K562 (cell line): ENCODE data around the gene XPR1. TPM values are rescaled to one million over a fixed set of nuclear protein-coding genes. Genes with fewer than 3 reads are reported as not detected.

ENCODE experiments used
- ATAC-seq: fragments of 200-7000 bp; cut with Tn5 transposase; 3 replicates; pipeline ENCODE4 v1.9.1; 2020; ENCODE audit warnings: moderate library complexity
- BruUV-seq: library from RNA; stranded (reverse); fragments of 400-500 nt; replicated peaks from 2 replicates; lab custom pipeline; 2021; lab: Mats Ljungman, UMichigan
- CTCF ChIA-PET: fragments of 300-600 bp; formaldehyde crosslinking; extraction: SDS; loops from one replicate; lab custom pipeline; 2021; ENCODE audit warnings: low intra/inter-chr PET ratio; lab: Yijun Ruan, JAX
- POLR2A ChIA-PET: fragments of 300-600, 350-650 bp; sonication (Branson Sonifier 250); formaldehyde crosslinking; extraction: SDS; loops from one replicate; lab custom pipeline; 2021; ENCODE audit warnings: antibody characterized with exemption, inconsistent platforms; lab: Yijun Ruan, JAX
- DNase-seq, 4 experiments: peaks; one replicate each; pipeline versions ENCODE4 v3.0.0 to v3.0.0-alpha.2; 2011 to 2018; ENCODE audit warnings: low spot score in 3 of 4, mixed read lengths in 3 of 4; ENCODE audit errors: extremely low read depth in 1 of 4
- FAIRE-seq: peaks from 2 replicates; lab custom pipeline; 2011; peaks lifted over from hg19 to GRCh38; lab: Jason Lieb, UNC
- H2AFZ ChIP-seq: 2 replicates; pipeline ENCODE4 v1.6.0; 2011; ENCODE audit warnings: low read depth, low read length, control low read depth, inconsistent platforms
- H3K27ac ChIP-seq: fragments of 200-600 bp; 3 replicates; pipeline ENCODE4 v1.8.0; 2011; ENCODE audit warnings: low read depth, mild to moderate bottlenecking, control low read depth, inconsistent platforms, low read length, moderate library complexity, mixed read lengths; ENCODE audit errors: extremely low read depth
- H3K27me3 ChIP-seq, 2 experiments: fragments of 300-600 bp in 1 of 2; 2 replicates in 1 of 2; 3 replicates in 1 of 2; pipeline versions ENCODE4 v1.6.0 to v1.8.0; 2011; ENCODE audit warnings: inconsistent platforms in 2 of 2, low read length in 2 of 2, mild to moderate bottlenecking in 1 of 2, mixed read lengths in 1 of 2, moderate library complexity in 1 of 2; ENCODE audit not compliant: control insufficient read depth in 2 of 2, insufficient read depth in 2 of 2
- H3K36me3 ChIP-seq: fragments of 300-600 bp; 3 replicates; pipeline ENCODE4 v1.8.0; 2011; ENCODE audit warnings: mild to moderate bottlenecking, low read length, inconsistent platforms; ENCODE audit not compliant: control insufficient read depth, insufficient read depth
- H3K4me1 ChIP-seq, 2 experiments: fragments of 200-600 bp in 1 of 2; replicated peaks in 1 of 2; 2 replicates in 1 of 2; 3 replicates in 1 of 2; pipeline versions ENCODE4 v1.5.1 to v1.8.0; 2011; ENCODE audit warnings: inconsistent platforms in 2 of 2, low read length in 2 of 2, mild to moderate bottlenecking in 1 of 2, mixed read lengths in 1 of 2, moderate library complexity in 1 of 2; ENCODE audit not compliant: control insufficient read depth in 2 of 2, insufficient read depth in 2 of 2
- H3K4me2 ChIP-seq: 2 replicates; pipeline ENCODE4 v1.6.1; 2011; ENCODE audit warnings: low read length, control low read depth, inconsistent platforms, mixed read lengths; ENCODE audit not compliant: insufficient read depth
- H3K4me3 ChIP-seq: fragments of 200-600 bp; sonication (generic), shearing (Covaris generic); 2 replicates; pipeline ENCODE4 v1.5.1; 2016; ENCODE audit warnings: control low read depth, inconsistent platforms
- H3K79me2 ChIP-seq: fragments of 200-600 bp; 3 replicates; pipeline ENCODE4 v1.8.0; 2011; ENCODE audit warnings: low read length, inconsistent platforms; ENCODE audit not compliant: control insufficient read depth, insufficient read depth
- H3K9ac ChIP-seq, 2 experiments: 2 replicates each; pipeline versions ENCODE4 v1.6.0 to v1.6.1; 2011; ENCODE audit warnings: low read depth in 2 of 2, low read length in 2 of 2, control low read depth in 1 of 2, inconsistent platforms in 1 of 2, mild to moderate bottlenecking in 1 of 2, mixed read lengths in 1 of 2; ENCODE audit not compliant: insufficient read depth in 1 of 2
- H3K9me1 ChIP-seq: one replicate; pipeline ENCODE4 v1.6.0; 2011; ENCODE audit warnings: inconsistent platforms, mild to moderate bottlenecking, low read length, moderate library complexity; ENCODE audit not compliant: control insufficient read depth, insufficient read depth
- H3K9me3 ChIP-seq: replicated peaks from 2 replicates; pipeline ENCODE4 v1.5.1; 2011; ENCODE audit warnings: low read depth, low read length, inconsistent platforms; ENCODE audit not compliant: control insufficient read depth, insufficient read depth
- H4K20me1 ChIP-seq: replicated peaks from 2 replicates; pipeline ENCODE4 v1.6.1; 2011; ENCODE audit warnings: low read length, inconsistent platforms, mixed read lengths; ENCODE audit not compliant: control insufficient read depth, insufficient read depth
- CEBPB ChIP-seq: fragments of 450-650 bp; IDR thresholded peaks from 2 replicates; pipeline ENCODE4 v1.6.1; 2016; ENCODE audit warnings: missing genetic modification characterization, missing compliant biosample characterization
- HIVEP1 ChIP-seq: fragments of 250-450 bp; sonication (Bioruptor Pico); IDR thresholded peaks from 2 replicates; pipeline ENCODE4 v1.4.0; 2020; ENCODE audit warnings: mild to moderate bottlenecking
- HNRNPUL1 ChIP-seq: fragments of 200-400 bp; formaldehyde crosslinking; IDR thresholded peaks from 2 replicates; pipeline ENCODE4 v1.6.1; 2017; ENCODE audit warnings: low read length
- JUNB ChIP-seq: fragments of 450-650 bp; formaldehyde crosslinking; conservative IDR thresholded peaks from 2 replicates; pipeline ENCODE4 v1.4.0; 2020; ENCODE audit warnings: mild to moderate bottlenecking
- MTA1 ChIP-seq: fragments of 450-650 bp; IDR thresholded peaks from 2 replicates; pipeline ENCODE4 v1.6.1; 2017; ENCODE audit warnings: borderline replicate concordance
- MYBL2 ChIP-seq, 2 experiments: fragments of 450-650 bp in 1 of 2; sonication (generic) in 1 of 2; formaldehyde crosslinking in 1 of 2; IDR thresholded peaks; 2 replicates each; pipeline versions ENCODE4 v1.6.1 to v1.8.1; 2017 to 2022; ENCODE audit warnings: borderline replicate concordance in 1 of 2, inconsistent platforms in 1 of 2, low read depth in 1 of 2, mild to moderate bottlenecking in 1 of 2, missing genetic modification reagents in 1 of 2, moderate library complexity in 1 of 2
- NCOR1 ChIP-seq: fragments of 450-650 bp; IDR thresholded peaks from 2 replicates; pipeline ENCODE4 v1.6.1; 2016; ENCODE audit warnings: mild to moderate bottlenecking, moderate library complexity
- RBM39 ChIP-seq: fragments of 200-400 bp; formaldehyde crosslinking; optimal IDR thresholded peaks from 2 replicates; pipeline ENCODE3; 2018; ENCODE audit warnings: low read depth, low read length
- SMAD1 ChIP-seq: fragments of 150-350 bp; IDR thresholded peaks from 2 replicates; pipeline ENCODE4 v1.6.1; 2014; ENCODE audit warnings: low read length, low read depth; ENCODE audit not compliant: partially characterized antibody
- TCF7L2 ChIP-seq: fragments of 150-350 bp; IDR thresholded peaks from 2 replicates; pipeline ENCODE4 v1.6.1; 2016; ENCODE audit warnings: low read depth, mild to moderate bottlenecking, low read length, moderate library complexity
- ZEB2 ChIP-seq: fragments of 450-650 bp; IDR thresholded peaks from 2 replicates; pipeline ENCODE4 v1.6.1; 2016
- ZNF3 ChIP-seq: fragments of 250-450 bp; sonication (Bioruptor Pico); IDR thresholded peaks from 2 replicates; pipeline ENCODE4 v1.5.0; 2021; ENCODE audit warnings: mild to moderate bottlenecking, moderate library complexity
- ZNF561 ChIP-seq: fragments of 450-650 bp; formaldehyde crosslinking; conservative IDR thresholded peaks from 2 replicates; pipeline ENCODE4 v1.4.0; 2020; ENCODE audit warnings: mild to moderate bottlenecking, moderate library complexity
- WGBS: fragments of 100-300 bp; shearing (Covaris generic); methylation state at CpG from one replicate; pipeline ENCODE4 v1.1.6; 2016; ENCODE audit warnings: low coverage, mixed read lengths; ENCODE audit not compliant: insufficient coverage; ENCODE audit errors: missing lambda C conversion rate; 5-methylcytosine and 5-hydroxymethylcytosine counted together
- in situ Hi-C: fragments of 300-500 bp; cut with MboI; formaldehyde crosslinking; loops from 4 replicates; pipeline ENCODE4 v1.15.0; 2018; ENCODE audit warnings: inconsistent platforms, mixed read lengths
- intact Hi-C: fragments of 100-400 bp; cut with micrococcal nuclease; formaldehyde crosslinking; loops from 2 replicates; pipeline ENCODE4 v1.14.2; 2022
- polyA plus RNA-seq, 8 experiments: library from polyadenylated mRNA; depleted of rRNA in 4 of 8; stranded (reverse) in 5 of 8; unstranded in 3 of 8; fragments of >200 nt; fragmentation: Nextera tagmentation in 2 of 8; fragmentation: Illumina TruSeq in 1 of 8; extraction: Ambion mirVana in 2 of 8; extraction: Trizol in 1 of 8; gene quantifications; 2 replicates each; pipeline versions ENCODE4 v1.2.1 to v1.2.3, GENCODE V29; 2011 to 2014; ENCODE audit warnings: inconsistent platforms in 1 of 8, missing spikeins in 1 of 8
- total RNA-seq, 7 experiments: library from RNA; depleted of rRNA in 6 of 7; stranded (reverse); fragments of >200 nt in 6 of 7; fragmentation: Illumina TruSeq in 2 of 7; extraction: Trizol in 2 of 7; gene quantifications; 2 replicates each; pipeline versions ENCODE4 v1.2.1 to v1.2.3, GENCODE V29; 2011 to 2021; ENCODE audit warnings: low replicate concordance in 1 of 7
- TF ChIP-seq, protein P1 (sequence below): fragments of 450-650 bp; formaldehyde crosslinking; conservative IDR thresholded peaks from 2 replicates; pipeline ENCODE4 v1.4.0; 2022; ENCODE audit warnings: mild to moderate bottlenecking, missing genetic modification characterization
- TF ChIP-seq, protein P2 (sequence below): sonication (generic); formaldehyde crosslinking; IDR thresholded peaks from 2 replicates; pipeline ENCODE4 v1.8.1; 2023; ENCODE audit warnings: mild to moderate bottlenecking, missing genetic modification reagents

The XPR1 gene
- total and polyA plus RNA-seq, 9 of the 15 experiments (the other 6 are each of a cell fraction or from before 2014, with no cell fraction given), result 3.0 to 66.2 (median 38.6) TPM

DNA sequence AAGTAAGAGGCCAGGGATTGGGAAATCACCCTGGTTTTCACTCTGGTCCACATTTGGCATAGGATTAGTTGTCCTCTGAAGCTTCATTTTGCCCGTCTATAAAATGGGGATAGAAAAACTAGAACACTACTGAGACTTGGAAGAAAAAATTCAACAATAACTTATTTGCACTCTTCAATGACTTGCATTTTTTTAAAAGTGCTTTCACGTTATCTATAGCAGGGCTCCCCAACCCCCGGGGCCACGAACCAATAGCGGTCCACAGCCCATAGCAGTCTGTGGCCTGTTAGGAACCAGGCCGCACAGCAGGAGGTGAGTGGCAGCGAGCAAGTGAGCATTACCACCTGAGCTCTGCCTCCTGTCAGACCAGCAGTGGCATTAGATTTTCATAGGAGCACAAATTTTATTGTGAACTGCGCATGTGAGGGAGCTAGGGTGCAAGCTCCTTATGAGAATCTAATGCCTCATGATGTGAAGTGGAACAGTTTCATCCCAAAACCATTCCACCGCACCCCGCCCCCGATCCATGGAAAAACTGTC lies 283.7 kb downstream of the XPR1 start (continued):
- TF ChIP-seq RBM39 (no peak), SMAD1 (no peak), ZNF3 (CRISPR knock-in tag) (no peak), MTA1 (no peak), ZEB2 (no peak), MYBL2 (IDR thresholded peaks at IDR 0.05; ENCODE audit: low read depth) (0 out of 2 replicates have a peak, but pooled peaks have one; percentile 38), MYBL2 (CRISPR knock-in tag; IDR thresholded peaks at IDR 0.05; ENCODE audit: borderline replicate concordance) (no peak), NCOR1 (no peak)

DNA sequence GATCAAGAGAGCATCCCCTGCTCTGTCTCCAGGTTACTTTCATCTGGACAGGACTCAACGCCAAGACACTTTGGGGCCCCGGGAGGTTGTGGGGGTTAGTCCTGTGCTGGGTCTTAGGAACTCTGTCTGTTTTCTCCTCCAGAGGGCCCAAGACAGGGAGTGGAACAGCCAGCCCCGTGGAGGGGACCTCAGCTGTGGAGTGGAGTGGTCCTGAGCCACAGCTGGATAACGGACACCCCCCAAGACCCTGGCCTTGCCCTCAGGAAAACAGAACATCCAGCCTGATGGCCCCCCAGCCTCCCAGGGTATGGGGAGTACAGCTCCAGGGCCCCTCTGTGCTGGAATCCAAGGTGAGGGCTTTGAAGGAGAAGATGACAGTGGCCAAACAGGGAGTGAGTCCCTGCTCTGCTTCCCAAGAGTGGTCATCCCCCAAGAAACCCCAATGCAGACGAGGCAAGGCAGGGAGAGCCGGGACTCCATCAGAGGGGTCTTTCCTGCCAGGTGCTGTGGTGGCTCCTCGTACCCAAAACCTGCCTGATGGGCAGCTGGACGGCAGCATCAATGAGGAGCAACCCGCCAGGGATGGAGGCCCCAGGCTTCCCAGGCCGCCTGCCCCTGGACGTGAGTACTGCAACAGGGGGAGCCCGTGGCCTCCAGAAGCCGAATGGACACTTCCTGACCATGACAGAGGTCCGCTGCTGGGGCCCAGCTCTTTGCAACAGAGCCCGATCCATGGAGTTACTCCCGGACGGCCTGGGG lies 284.4 kb downstream of the XPR1 start:
- Histone ChIP-seq H3K4me2 (no peak overlapping the region), H2AFZ (peak overlapping the region; percentile 63; the same call in 1 of the 2 replicates), H3K4me1 (peaks cover 13 to 25% of the 10 kb centered on the region in 2 experiments; a peak in 4 of 5 replicates), H3K27ac (no peak overlapping the region), H3K79me2 (no peaks in the 10 kb centered on the region), H3K9ac (peak overlapping the region in 1 of 2 experiments; percentile 42; a peak in 1 of 4 replicates), H3K4me3 (no peak overlapping the region), H4K20me1 (no peaks in the 10 kb centered on the region), H3K9me3 (no peaks in the 10 kb centered on the region), H3K9me1 (no peaks in the 10 kb centered on the region), H3K27me3 (no peaks in the 10 kb centered on the region; a peak in 1 of 5 replicates), H3K36me3 (no peaks in the 10 kb centered on the region)
- in situ Hi-C loops, result no loop called here
- DNase-seq (no peak), ATAC-seq (peak; percentile 12; the same call in 1 of the 3 replicates), FAIRE-seq (no peak)
- ChIA-PET CTCF (no interaction called here), POLR2A (no interaction called here)
- WGBS, result 39% methylated on average over 17 of the region's 17 CpGs
- intact Hi-C loops, result no loop called here
- no TSS peak for BruUV-seq
- TF ChIP-seq, protein P1, sequence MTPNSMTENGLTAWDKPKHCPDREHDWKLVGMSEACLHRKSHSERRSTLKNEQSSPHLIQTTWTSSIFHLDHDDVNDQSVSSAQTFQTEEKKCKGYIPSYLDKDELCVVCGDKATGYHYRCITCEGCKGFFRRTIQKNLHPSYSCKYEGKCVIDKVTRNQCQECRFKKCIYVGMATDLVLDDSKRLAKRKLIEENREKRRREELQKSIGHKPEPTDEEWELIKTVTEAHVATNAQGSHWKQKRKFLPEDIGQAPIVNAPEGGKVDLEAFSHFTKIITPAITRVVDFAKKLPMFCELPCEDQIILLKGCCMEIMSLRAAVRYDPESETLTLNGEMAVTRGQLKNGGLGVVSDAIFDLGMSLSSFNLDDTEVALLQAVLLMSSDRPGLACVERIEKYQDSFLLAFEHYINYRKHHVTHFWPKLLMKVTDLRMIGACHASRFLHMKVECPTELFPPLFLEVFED, result no peak
- no peak for TF ChIP-seq HNRNPUL1
- no peak for TF ChIP-seq JUNB (CRISPR knock-in tag)
- no peak for TF ChIP-seq CEBPB (tag)
- TF ChIP-seq, protein P2, sequence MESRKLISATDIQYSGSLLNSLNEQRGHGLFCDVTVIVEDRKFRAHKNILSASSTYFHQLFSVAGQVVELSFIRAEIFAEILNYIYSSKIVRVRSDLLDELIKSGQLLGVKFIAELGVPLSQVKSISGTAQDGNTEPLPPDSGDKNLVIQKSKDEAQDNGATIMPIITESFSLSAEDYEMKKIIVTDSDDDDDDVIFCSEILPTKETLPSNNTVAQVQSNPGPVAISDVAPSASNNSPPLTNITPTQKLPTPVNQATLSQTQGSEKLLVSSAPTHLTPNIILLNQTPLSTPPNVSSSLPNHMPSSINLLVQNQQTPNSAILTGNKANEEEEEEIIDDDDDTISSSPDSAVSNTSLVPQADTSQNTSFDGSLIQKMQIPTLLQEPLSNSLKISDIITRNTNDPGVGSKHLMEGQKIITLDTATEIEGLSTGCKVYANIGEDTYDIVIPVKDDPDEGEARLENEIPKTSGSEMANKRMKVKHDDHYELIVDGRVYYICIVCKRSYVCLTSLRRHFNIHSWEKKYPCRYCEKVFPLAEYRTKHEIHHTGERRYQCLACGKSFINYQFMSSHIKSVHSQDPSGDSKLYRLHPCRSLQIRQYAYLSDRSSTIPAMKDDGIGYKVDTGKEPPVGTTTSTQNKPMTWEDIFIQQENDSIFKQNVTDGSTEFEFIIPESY, result peak; percentile 82
- no peak for TF ChIP-seq ZNF561 (CRISPR knock-in tag)
- TF ChIP-seq TCF7L2, result no peak
- TF ChIP-seq HIVEP1 (CRISPR knock-in tag), result no peak
